Femur (tissue), 1 donor: ENCODE data around the gene SEMA5B.

Source experiments
- DNase-seq: peaks from one replicate; pipeline ENCODE4 v3.0.0-alpha.2; 2017

Gene SEMA5B

GRCh38 chr3:122923611-122924010 lies 104.0 kb downstream of the SEMA5B start:
- DNase-seq = no peak

GRCh38 chr3:122921791-122922651 lies 105.5 kb downstream of the SEMA5B start:
- no peak for DNase-seq

- no peak for DNase-seq
Measured at GRCh38 chr3:122920986-122921385, 106.6 kb downstream of the SEMA5B start.

GRCh38 chr3:122919291-122919610 lies 108.3 kb downstream of the SEMA5B start:
- DNase-seq = no peak

- no peak for DNase-seq
Measured at GRCh38 chr3:122918576-122919290, 108.8 kb downstream of the SEMA5B start.

- no peak for DNase-seq
Measured at GRCh38 chr3:122917412-122917811, 110.2 kb downstream of the SEMA5B start.

- no peak for DNase-seq
Measured at GRCh38 chr3:122916580-122916979, 111.0 kb downstream of the SEMA5B start.

GRCh38 chr3:122916084-122916483 lies 111.5 kb downstream of the SEMA5B start:
- no peak for DNase-seq

GRCh38 chr3:122915300-122916055 lies 112.1 kb downstream of the SEMA5B start:
- no peak for DNase-seq

- no peak for DNase-seq
Measured at GRCh38 chr3:122913539-122914100, 113.9 kb downstream of the SEMA5B start.

- DNase-seq = no peak
Measured at GRCh38 chr3:122912772-122913538, 114.6 kb downstream of the SEMA5B start.

GRCh38 chr3:122911901-122912300 lies 115.7 kb downstream of the SEMA5B start:
- DNase-seq = no peak

GRCh38 chr3:122908251-122908650 lies 119.3 kb downstream of the SEMA5B start:
- no peak for DNase-seq

GRCh38 chr3:122907471-122907870 lies 120.1 kb downstream of the SEMA5B start:
- no peak for DNase-seq

GRCh38 chr3:122903171-122903570 lies 124.4 kb downstream of the SEMA5B start:
- DNase-seq = no peak

- no peak for DNase-seq
Measured at GRCh38 chr3:122902326-122902725, 125.2 kb downstream of the SEMA5B start.

GRCh38 chr3:122898298-122898697 lies 129.3 kb downstream of the SEMA5B start:
- no peak for DNase-seq

GRCh38 chr3:122893754-122894668 lies 133.6 kb downstream of the SEMA5B start:
- DNase-seq = no peak

GRCh38 chr3:122893282-122893681 lies 134.3 kb downstream of the SEMA5B start:
- no peak for DNase-seq

- DNase-seq = no peak
Measured at GRCh38 chr3:122892118-122892960, 135.2 kb downstream of the SEMA5B start.
